Activated B cell treated with CpG ODN at 0.5 μM for 24 hours (primary cell): ENCODE data around the gene MYO5C. TPM values are rescaled to one million over a fixed set of nuclear protein-coding genes. Genes with fewer than 3 reads are reported as not detected.

Experiments used
- ATAC-seq: fragments of 200-7000 bp; cut with Tn5 transposase; one replicate; pipeline ENCODE4 v1.10.0; 2021; ENCODE audit warnings: low read depth, mild to moderate bottlenecking, moderate library complexity
- CTCF ChIA-PET: fragments of 350-600 bp; sonication (Branson Sonifier 250); formaldehyde crosslinking; loops from one replicate; lab custom pipeline; 2021; ENCODE audit warnings: antibody characterized with exemption; lab: Charles Lee
- POLR2A ChIA-PET: fragments of 350-600 bp; sonication (Branson Sonifier 250); formaldehyde crosslinking; loops from one replicate; lab custom pipeline; 2021; ENCODE audit warnings: antibody characterized with exemption; lab: Charles Lee
- DNase-seq: peaks from one replicate; pipeline ENCODE4 v3.0.0; 2022
- H3K27ac Mint-ChIP-seq: one replicate; pipeline ENCODE4 v1.8.0; 2020; ENCODE audit warnings: mixed read lengths
- H3K27me3 Mint-ChIP-seq: one replicate; pipeline ENCODE4 v1.8.0; 2021; ENCODE audit warnings: mixed read lengths
- H3K36me3 Mint-ChIP-seq: one replicate; pipeline ENCODE4 v1.8.0; 2021; ENCODE audit warnings: low read depth, mixed read lengths
- H3K4me1 Mint-ChIP-seq: one replicate; pipeline ENCODE4 v1.8.0; 2021; ENCODE audit warnings: mixed read lengths
- H3K4me3 Mint-ChIP-seq: one replicate; pipeline ENCODE4 v1.8.0; 2020; ENCODE audit warnings: mild to moderate bottlenecking, mixed read lengths
- H3K9me3 Mint-ChIP-seq: one replicate; pipeline ENCODE4 v1.8.0; 2020; ENCODE audit warnings: mixed read lengths
- intact Hi-C: fragments of 100-400 bp; cut with micrococcal nuclease; formaldehyde crosslinking; loops from one replicate; pipeline ENCODE4 v1.15.1; 2024
- total RNA-seq: library from RNA; stranded (reverse); gene quantifications from 2 replicates; pipeline ENCODE4 v1.2.3, GENCODE V29; 2022
- TF ChIP-seq, protein P1 (sequence below): fragments of 200-600 bp; IDR thresholded peaks from one replicate; pipeline ENCODE4 v1.8.0; 2022; ENCODE audit warnings: antibody characterized with exemption, mild to moderate bottlenecking

The MYO5C gene
- total RNA-seq, 1 donor from 2014 or later, result 3.3 TPM

DNA sequence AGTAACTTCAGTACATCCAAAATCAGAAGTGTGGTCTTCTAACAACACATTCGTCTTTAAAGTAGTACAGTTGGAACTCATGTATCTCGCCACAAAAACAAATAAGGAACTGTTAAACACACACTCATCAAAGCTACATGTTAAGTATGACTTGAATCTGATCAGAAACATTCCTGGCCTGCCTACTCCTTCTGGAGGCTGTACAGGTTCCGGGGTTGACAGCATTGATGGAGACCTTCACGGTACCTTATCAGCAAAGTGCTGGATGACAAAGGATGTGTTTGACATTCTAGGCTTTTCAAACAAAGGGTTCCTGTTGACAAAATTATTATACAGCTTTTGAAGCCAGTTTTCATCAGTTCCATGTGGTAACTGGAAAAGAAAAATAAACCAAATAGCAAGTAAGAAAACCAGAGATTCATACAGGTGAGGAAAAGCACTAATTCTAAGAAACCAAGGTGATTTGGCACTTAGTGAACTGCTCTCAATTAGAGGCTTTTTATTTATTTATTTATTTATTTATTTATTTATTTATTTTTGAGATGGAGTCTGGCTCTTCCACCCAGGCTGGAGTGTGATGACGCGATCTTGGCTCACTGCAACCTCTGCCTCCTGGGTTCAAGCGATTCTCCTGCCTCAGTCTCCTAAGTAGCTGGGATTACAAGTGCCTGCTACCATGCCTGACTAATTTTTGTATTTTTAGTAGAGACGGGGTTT, 44.3 kb downstream of the MYO5C start:
- intact Hi-C loops, result no loop called here
- TF ChIP-seq, protein P1, sequence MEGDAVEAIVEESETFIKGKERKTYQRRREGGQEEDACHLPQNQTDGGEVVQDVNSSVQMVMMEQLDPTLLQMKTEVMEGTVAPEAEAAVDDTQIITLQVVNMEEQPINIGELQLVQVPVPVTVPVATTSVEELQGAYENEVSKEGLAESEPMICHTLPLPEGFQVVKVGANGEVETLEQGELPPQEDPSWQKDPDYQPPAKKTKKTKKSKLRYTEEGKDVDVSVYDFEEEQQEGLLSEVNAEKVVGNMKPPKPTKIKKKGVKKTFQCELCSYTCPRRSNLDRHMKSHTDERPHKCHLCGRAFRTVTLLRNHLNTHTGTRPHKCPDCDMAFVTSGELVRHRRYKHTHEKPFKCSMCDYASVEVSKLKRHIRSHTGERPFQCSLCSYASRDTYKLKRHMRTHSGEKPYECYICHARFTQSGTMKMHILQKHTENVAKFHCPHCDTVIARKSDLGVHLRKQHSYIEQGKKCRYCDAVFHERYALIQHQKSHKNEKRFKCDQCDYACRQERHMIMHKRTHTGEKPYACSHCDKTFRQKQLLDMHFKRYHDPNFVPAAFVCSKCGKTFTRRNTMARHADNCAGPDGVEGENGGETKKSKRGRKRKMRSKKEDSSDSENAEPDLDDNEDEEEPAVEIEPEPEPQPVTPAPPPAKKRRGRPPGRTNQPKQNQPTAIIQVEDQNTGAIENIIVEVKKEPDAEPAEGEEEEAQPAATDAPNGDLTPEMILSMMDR, result no peak
- no peaks in the 10 kb centered on the region for H3K9me3 Mint-ChIP-seq
- no peak for DNase-seq
- ChIA-PET CTCF (interaction anchor here (1.2 kb wide), 1 partner anchor 19 kb away, joined by 3 read pairs; no protein-coding TSS in a partner anchor), POLR2A (interaction anchor here (1.1 to 16.1 kb wide), 2 partner anchors 10 to 18 kb away, joined by 3 to 297 read pairs; no protein-coding TSS in a partner anchor)
- no peak for ATAC-seq
- no peak overlapping the region for H3K4me3 Mint-ChIP-seq
- H3K27me3 Mint-ChIP-seq, result no peaks in the 10 kb centered on the region
- peaks cover 28% of the 10 kb centered on the region for H3K4me1 Mint-ChIP-seq
- H3K27ac Mint-ChIP-seq, result no peak overlapping the region
- H3K36me3 Mint-ChIP-seq, result no peaks in the 10 kb centered on the region

DNA sequence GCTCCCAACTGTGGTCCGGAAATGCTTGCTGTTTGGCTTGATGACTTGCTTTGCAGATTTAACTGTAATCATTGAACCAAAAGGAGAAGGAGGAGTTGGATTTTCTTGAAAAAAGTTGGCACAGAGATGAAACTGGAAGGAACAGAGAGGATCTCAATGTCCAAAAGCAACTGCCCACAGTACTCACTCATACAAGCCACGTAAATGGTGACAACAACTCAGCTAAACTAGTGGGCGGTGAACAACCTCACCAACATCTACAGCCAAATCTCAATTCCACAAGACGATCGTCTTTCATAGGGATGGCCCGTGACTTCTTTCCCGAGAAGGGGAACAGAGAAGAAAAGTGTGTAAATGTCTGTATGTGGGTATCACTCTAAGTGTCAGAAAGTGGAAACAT, 48.1 kb downstream of the MYO5C start:
- TF ChIP-seq, protein P1, result no peak
- H3K27ac Mint-ChIP-seq, result no peak overlapping the region
- CTCF ChIA-PET, result interaction anchor here (0.9 to 1.5 kb wide), 2 partner anchors 9 to 15 kb away, joined by 3 read pairs; no protein-coding TSS in a partner anchor

DNA sequence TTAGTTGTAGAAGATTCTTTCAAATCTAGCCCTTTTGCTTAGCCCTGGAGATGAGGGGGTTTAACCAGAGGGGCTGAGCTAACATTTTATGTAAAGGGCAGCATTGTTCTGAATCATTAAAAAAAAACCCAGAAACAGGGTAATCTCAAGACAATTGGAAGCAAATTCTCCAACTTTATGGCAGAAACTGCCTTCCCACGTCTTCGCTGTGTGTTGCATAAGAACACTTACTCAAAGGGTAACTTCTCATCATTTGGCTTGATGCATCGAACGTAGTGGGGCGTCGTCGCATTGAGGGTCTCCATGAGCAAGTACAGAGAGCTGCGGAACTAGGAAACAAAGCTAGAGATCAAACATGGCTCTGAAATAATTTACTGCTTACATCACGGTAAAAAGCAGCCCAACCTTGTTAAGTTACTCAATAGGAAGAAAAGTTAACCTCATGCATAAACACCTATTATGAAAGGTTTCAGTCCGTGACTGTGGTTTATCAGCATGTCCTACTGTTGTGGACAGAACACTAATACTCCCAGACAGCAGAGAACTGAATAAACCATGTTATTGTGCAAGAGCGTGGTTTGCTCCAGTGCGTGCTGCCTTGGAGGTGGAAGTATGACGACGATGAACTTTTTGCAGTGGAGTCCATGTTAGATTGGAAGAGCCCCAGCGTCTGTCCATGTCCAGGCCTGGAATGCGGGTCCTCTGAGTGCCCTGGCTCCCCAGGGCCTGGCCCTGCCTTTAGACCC, 48.7 kb downstream of the MYO5C start:
- ChIA-PET POLR2A (interaction anchor here (1.1 to 16.1 kb wide), 3 partner anchors 9 to 13 kb away, joined by 4 to 297 read pairs (median 8); no protein-coding TSS in a partner anchor), CTCF (interaction anchor here (0.9 to 1.5 kb wide), 4 partner anchors 9 to 20 kb away, joined by 3 to 4 read pairs (median 3); no protein-coding TSS in a partner anchor)
- intact Hi-C loops, result no loop called here
- Mint-ChIP-seq H3K4me1 (peaks cover 17% of the 10 kb centered on the region), H3K36me3 (no peaks in the 10 kb centered on the region), H3K27ac (no peak overlapping the region), H3K4me3 (no peak overlapping the region), H3K27me3 (no peaks in the 10 kb centered on the region), H3K9me3 (no peaks in the 10 kb centered on the region)
- TF ChIP-seq, protein P1, result no peak
- DNase-seq, result no peak
- no peak for ATAC-seq

More for the DNA sequence above, 48.1 kb downstream of the MYO5C start:
- no peak for DNase-seq
- H3K4me1 Mint-ChIP-seq, result peaks cover 18% of the 10 kb centered on the region
- POLR2A ChIA-PET, result interaction anchor here (16.1 kb wide), 1 partner anchor 14 kb away, joined by 297 read pairs; no protein-coding TSS in a partner anchor
- no peak overlapping the region for H3K4me3 Mint-ChIP-seq
- intact Hi-C loops, result no loop called here
- no peaks in the 10 kb centered on the region for H3K9me3 Mint-ChIP-seq
- no peaks in the 10 kb centered on the region for H3K27me3 Mint-ChIP-seq
- no peaks in the 10 kb centered on the region for H3K36me3 Mint-ChIP-seq
- ATAC-seq, result no peak

DNA sequence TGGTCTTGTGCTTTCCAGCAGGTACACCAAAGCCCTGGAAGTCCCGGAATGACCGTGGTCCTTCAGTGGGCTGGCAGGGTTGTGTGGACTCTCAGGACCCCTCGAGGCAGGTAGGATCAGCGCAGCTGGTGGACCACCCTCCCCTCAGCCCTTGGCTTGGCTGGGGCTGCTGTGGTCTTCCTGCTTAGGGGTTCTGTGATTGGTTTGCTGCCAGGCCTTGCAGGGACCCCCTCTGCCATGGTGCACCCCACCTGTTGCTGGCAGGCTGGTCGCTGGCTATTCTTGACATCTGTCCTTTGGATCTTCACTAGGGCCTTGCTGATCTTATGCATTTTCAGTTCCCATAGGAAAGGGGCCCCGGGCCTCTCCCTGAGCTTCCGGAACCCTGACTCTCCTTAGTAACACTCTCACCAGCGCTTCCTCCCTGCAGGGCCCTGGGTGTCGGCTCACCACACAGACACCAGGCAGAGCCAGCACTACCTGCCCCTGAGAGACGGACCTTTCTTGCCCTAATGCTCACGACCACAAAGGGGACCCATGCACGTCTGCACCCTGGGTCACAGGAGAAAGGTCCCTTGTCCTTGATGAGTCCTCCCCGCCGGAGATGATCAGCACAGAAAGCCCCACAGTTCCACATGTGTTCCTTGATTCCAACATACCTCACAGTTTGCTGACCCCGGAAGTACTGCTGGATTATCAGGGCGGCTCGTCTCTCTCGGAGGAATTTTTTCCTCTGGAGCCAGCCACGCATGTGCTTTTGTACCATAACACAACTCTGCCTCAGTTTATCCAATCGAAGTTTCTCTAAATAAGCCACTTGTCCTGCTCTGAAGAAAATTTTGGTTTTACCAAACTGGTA, 51.7 kb downstream of the MYO5C start:
- H3K4me1 Mint-ChIP-seq, result peaks cover 24% of the 10 kb centered on the region
- ATAC-seq (no peak), DNase-seq (no peak)
- no peaks in the 10 kb centered on the region for H3K9me3 Mint-ChIP-seq
- no peak overlapping the region for H3K4me3 Mint-ChIP-seq
- intact Hi-C loops, result no loop called here
- TF ChIP-seq, protein P1, result no peak
- no peaks in the 10 kb centered on the region for H3K27me3 Mint-ChIP-seq
- POLR2A ChIA-PET, result interaction anchor here (0.7 kb wide), 1 partner anchor 9 kb away, joined by 4 read pairs; no protein-coding TSS in a partner anchor
- no peak overlapping the region for H3K27ac Mint-ChIP-seq
- CTCF ChIA-PET, result no interaction called here
- no peaks in the 10 kb centered on the region for H3K36me3 Mint-ChIP-seq
